K562 (cell line): Measurements from ENCODE around the gene PSMD2. TPM values are rescaled to one million over a fixed set of nuclear protein-coding genes. Genes with fewer than 3 reads are reported as not detected.

Experiments
- ZNF318 ChIP-seq, 2 experiments: fragments of 450-650 bp; IDR thresholded peaks; 2 replicates each; pipeline ENCODE4 v1.6.1; 2016; ENCODE audit warnings: mild to moderate bottlenecking in 2 of 2, borderline replicate concordance in 1 of 2, low read depth in 1 of 2, moderate library complexity in 1 of 2
- ZNF699 ChIP-seq: fragments of 250-450 bp; sonication (Bioruptor Pico); IDR thresholded peaks from 2 replicates; pipeline ENCODE4 v1.8.0; 2021; ENCODE audit warnings: mild to moderate bottlenecking, moderate library complexity; ENCODE audit not compliant: insufficient replicate concordance
- polyA plus RNA-seq, 8 experiments: library from polyadenylated mRNA; depleted of rRNA in 4 of 8; stranded (reverse) in 5 of 8; unstranded in 3 of 8; fragments of >200 nt; fragmentation: Nextera tagmentation in 2 of 8; fragmentation: Illumina TruSeq in 1 of 8; extraction: Ambion mirVana in 2 of 8; extraction: Trizol in 1 of 8; gene quantifications; 2 replicates each; pipeline versions ENCODE4 v1.2.1 to v1.2.3, GENCODE V29; 2011 to 2014; ENCODE audit warnings: inconsistent platforms in 1 of 8, missing spikeins in 1 of 8
- total RNA-seq, 7 experiments: library from RNA; depleted of rRNA in 6 of 7; stranded (reverse); fragments of >200 nt in 6 of 7; fragmentation: Illumina TruSeq in 2 of 7; extraction: Trizol in 2 of 7; gene quantifications; 2 replicates each; pipeline versions ENCODE4 v1.2.1 to v1.2.3, GENCODE V29; 2011 to 2021; ENCODE audit warnings: low replicate concordance in 1 of 7

PSMD2 gene
- total and polyA plus RNA-seq, 9 of the 15 experiments (the other 6 are each of a cell fraction or from before 2014, with no cell fraction given), result 152 to 484 (median 295) TPM

GRCh38 chr3:184283681-184284080 lies 15.4 kb upstream of the PSMD2 start (continued):
- TF ChIP-seq ZNF318 (IDR thresholded peaks at IDR 0.05; ENCODE audit: borderline replicate concordance in 1 of 2, low read depth in 1 of 2) (no peak), ZNF699 (CRISPR knock-in tag) (no peak)
